Kidney (tissue), 14 donors: ENCODE data around the gene RETSAT. TPM values are rescaled to one million over a fixed set of nuclear protein-coding genes. Genes with fewer than 3 reads are reported as not detected.
"Not testable (repeated sequence)": the region's sequence is repeated elsewhere in the genome, so short reads cannot be mapped to it uniquely, and the experiment has no call there.

Source experiments
- DNase-seq, 5 donors: peaks; one replicate each; pipeline ENCODE4 v3.0.0-alpha.2; 2013 to 2020
- FAIRE-seq: peaks from 2 replicates; lab custom pipeline; 2012; peaks lifted over from hg19 to GRCh38; lab: Jason Lieb, UNC
- H3K27ac ChIP-seq, 2 donors: one replicate each; pipeline ENCODE4 v1.7.0; 2013; ENCODE audit warnings: low read depth in 2 of 2, low read length in 2 of 2, inconsistent platforms in 1 of 2
- H3K27me3 ChIP-seq: one replicate; pipeline ENCODE4 v1.7.1; 2013; ENCODE audit warnings: low read length, inconsistent platforms; ENCODE audit not compliant: control insufficient read depth, insufficient read depth
- H3K36me3 ChIP-seq, 3 donors: one replicate each; pipeline versions ENCODE4 v1.7.0 to v1.7.1; 2013; ENCODE audit warnings: low read length in 3 of 3, control low read depth in 1 of 3, inconsistent platforms in 1 of 3; ENCODE audit not compliant: insufficient read depth in 3 of 3, control insufficient read depth in 2 of 3
- H3K4me1 ChIP-seq, 3 donors: one replicate each; pipeline versions ENCODE4 v1.7.0 to v1.7.1; 2013; ENCODE audit warnings: low read length in 3 of 3, inconsistent platforms in 1 of 3, low read depth in 1 of 3; ENCODE audit not compliant: control insufficient read depth in 2 of 3, insufficient read depth in 2 of 3
- H3K4me3 ChIP-seq, 3 donors: one replicate each; pipeline versions ENCODE4 v1.7.0 to v1.8.1; 2013; ENCODE audit warnings: low read length in 3 of 3, control low read depth in 1 of 3, inconsistent platforms in 1 of 3
- H3K9ac ChIP-seq, 3 donors: one replicate each; pipeline versions ENCODE4 v1.7.0 to v1.7.1; 2013; ENCODE audit warnings: low read length in 3 of 3, control low read depth in 1 of 3, inconsistent platforms in 1 of 3
- H3K9me3 ChIP-seq, 3 donors: one replicate each; pipeline versions ENCODE4 v1.7.0 to v1.7.1; 2013; ENCODE audit warnings: low read length in 3 of 3, control low read depth in 1 of 3, inconsistent platforms in 1 of 3; ENCODE audit not compliant: control insufficient read depth in 2 of 3, insufficient read depth in 1 of 3
- intact Hi-C: fragments of 100-400 bp; cut with DNase I; formaldehyde crosslinking; loops from one replicate; pipeline ENCODE4 v1.11.1; 2022
- polyA plus RNA-seq: library from polyadenylated mRNA; stranded (reverse); fragments of 350-450 nt; fragmentation: Illumina TruSeq; extraction: RNeasy Lipid Tissue Mini Kit (QIAGEN cat#74804); gene quantifications from one replicate; pipeline ENCODE4 v1.2.3, GENCODE V29; 2014; ENCODE audit warnings: low read depth, low replicate concordance; ENCODE audit not compliant: insufficient read depth
- total RNA-seq: library from RNA; stranded (reverse); fragmentation: NEBNext Ultra II Directional; extraction: Animal tissue kit (Norgen Biotek cat#: 25700); gene quantifications from one replicate; pipeline ENCODE4 v1.2.1, GENCODE V29; 2021
- TF ChIP-seq, protein P1 (sequence below): IDR thresholded peaks from 3 replicates; pipeline ENCODE4 v1.5.1; 2012; ENCODE audit warnings: mild to moderate bottlenecking, moderate library complexity, borderline replicate concordance; ENCODE audit not compliant: insufficient read depth; ENCODE audit errors: extremely low read depth
- donor health status: control.
- donor health status: control.
- donor health status: control.
- donor health status: control.
- donor health status: control.
- donor health status: DM: yes; HTN: yes; CAD: no.
- donor health status: Normal renal cell carcinoma (clear cell type).

The RETSAT gene
- total and polyA plus RNA-seq, 2 donors from 2014 or later, result 42.9 to 53.9 TPM

DNA sequence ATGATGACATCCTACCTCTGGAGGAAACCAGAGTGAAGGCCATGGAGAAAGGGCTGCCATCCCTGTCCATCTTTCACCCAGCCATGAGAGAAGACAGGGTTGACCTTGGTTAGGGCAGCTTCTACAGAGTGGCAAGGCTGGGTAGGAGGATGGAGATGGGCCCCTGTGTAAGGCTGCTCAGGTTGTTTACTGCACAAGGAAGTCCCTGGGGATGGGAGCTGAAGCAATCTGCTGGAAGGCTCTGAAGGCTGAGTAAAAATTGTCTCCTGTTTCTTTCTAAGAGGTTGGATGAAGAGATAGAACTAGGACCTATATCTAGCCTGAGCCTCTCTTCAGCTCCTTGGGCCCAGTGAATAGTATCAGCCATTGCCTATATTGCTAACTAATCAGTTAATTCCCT lies 14.6 kb upstream of the RETSAT start:
- Histone ChIP-seq H3K27ac (no peak overlapping the region), H3K4me3 (no peak overlapping the region), H3K27me3 (no peaks in the 10 kb centered on the region), H3K9ac (no peak overlapping the region), H3K9me3 (no peaks in the 10 kb centered on the region), H3K36me3 (peaks cover 0 to 7% (median 0%) of the 10 kb centered on the region in 3 donors), H3K4me1 (no peaks in the 10 kb centered on the region)
- TF ChIP-seq, protein P1, sequence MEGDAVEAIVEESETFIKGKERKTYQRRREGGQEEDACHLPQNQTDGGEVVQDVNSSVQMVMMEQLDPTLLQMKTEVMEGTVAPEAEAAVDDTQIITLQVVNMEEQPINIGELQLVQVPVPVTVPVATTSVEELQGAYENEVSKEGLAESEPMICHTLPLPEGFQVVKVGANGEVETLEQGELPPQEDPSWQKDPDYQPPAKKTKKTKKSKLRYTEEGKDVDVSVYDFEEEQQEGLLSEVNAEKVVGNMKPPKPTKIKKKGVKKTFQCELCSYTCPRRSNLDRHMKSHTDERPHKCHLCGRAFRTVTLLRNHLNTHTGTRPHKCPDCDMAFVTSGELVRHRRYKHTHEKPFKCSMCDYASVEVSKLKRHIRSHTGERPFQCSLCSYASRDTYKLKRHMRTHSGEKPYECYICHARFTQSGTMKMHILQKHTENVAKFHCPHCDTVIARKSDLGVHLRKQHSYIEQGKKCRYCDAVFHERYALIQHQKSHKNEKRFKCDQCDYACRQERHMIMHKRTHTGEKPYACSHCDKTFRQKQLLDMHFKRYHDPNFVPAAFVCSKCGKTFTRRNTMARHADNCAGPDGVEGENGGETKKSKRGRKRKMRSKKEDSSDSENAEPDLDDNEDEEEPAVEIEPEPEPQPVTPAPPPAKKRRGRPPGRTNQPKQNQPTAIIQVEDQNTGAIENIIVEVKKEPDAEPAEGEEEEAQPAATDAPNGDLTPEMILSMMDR, result no peak
- intact Hi-C loops, result no loop called here
- FAIRE-seq (no peak), DNase-seq (no peak)

DNA sequence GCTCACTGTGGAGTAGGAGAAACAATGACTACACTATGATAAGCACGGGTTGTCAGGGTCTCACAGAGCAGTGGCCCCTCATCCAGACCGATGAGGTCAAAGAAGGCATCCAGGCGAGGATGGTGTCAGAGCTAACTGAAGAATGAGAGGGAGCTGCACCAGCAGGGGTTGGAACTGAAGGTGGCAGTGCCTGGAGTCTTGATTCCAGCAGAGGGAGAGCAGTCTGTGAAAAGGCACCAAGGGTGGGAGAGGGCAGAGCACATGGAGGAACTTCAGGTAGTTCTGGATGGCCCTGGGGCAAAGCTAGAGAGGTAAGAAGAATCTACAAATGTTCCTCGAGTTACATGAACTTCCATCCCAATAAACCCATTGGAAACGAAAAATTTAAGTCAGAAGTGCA lies 12.9 kb upstream of the RETSAT start:
- intact Hi-C loops, result no loop called here
- Histone ChIP-seq H3K27ac (no peak overlapping the region), H3K9ac (no peak overlapping the region), H3K4me3 (no peak overlapping the region), H3K9me3 (no peaks in the 10 kb centered on the region), H3K4me1 (no peaks in the 10 kb centered on the region), H3K36me3 (peaks cover 0 to 14% (median 0%) of the 10 kb centered on the region in 3 donors), H3K27me3 (no peaks in the 10 kb centered on the region)
- TF ChIP-seq, protein P1, result no peak
- FAIRE-seq (no peak), DNase-seq (no peak)

DNA sequence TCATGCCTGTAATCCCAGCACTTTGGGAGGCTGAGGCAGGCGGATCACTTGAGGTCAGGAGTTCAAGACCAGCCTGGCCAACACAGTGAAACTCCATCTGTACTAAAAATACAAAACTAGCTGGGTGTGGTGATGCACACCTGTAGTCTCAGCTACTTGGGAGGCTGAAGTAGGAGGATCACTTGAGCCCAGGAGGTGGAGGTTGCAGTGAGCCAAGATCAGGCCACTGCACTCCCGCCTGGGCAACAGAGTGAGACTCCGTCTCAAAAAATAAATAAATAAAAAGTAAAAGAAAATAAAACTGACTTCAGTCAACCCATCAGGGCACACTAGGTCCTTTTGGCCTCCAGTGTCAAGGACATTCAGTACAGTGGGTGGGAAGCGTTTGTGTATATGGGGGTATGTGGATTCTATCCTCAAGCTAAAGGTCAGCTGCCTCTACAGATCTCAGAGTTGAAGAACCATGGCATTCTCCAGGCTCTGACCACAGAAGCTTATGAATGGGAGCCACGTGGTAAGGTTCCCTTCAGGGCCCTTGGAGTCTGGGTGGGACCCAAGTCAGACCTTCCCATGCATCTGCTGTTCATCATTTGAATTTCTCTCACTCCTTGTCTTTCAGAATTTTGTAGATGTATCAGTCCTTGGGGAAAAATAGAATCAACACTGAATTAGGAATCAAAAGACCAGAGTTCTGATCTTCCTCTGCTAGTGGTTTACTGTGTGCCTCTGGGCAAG lies 8.5 kb upstream of the RETSAT start:
- H3K27ac ChIP-seq, H3K9ac ChIP-seq, H3K4me1 ChIP-seq, H3K36me3 ChIP-seq, H3K9me3 ChIP-seq, FAIRE-seq, H3K4me3 ChIP-seq, DNase-seq, intact Hi-C loops, H3K27me3 ChIP-seq: not testable (repeated sequence)

DNA sequence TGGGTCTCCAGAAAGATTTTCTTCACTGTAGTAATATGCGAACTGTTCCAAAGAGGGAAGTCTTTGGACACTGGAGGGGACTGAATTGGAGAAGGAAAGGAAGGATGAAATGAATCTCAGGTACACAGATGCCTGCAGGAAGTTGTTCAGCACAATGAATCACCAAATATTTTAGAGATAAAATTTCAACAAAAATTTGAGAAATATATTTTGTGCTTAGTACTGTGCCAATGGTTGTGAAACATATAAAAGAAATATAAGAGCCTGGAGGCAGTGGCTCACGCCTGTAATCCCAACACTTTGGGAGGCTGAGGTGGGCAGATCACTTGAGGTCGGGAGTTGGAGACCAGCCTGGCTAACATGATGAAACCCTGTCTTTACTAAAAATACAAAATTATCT lies 3.4 kb upstream of the RETSAT start:
- H3K27ac ChIP-seq, result no peak overlapping the region
- FAIRE-seq, result no peak
- H3K4me1 ChIP-seq, result peaks cover 0 to 14% (median 3%) of the 10 kb centered on the region in 3 donors
- H3K27me3 ChIP-seq, result no peaks in the 10 kb centered on the region
- TF ChIP-seq, protein P1, result no peak
- peaks cover 2 to 3% (median 3%) of the 10 kb centered on the region in 3 donors for H3K36me3 ChIP-seq
- no peaks in the 10 kb centered on the region for H3K9me3 ChIP-seq
- no peak overlapping the region for H3K9ac ChIP-seq
- no peak for DNase-seq
- intact Hi-C loops, result no loop called here
- no peak overlapping the region for H3K4me3 ChIP-seq
